DMS153 treated with DMSO at 0.1 percent for 48 hours (cell line): ENCODE results near the gene STRN3.
"Not testable (repeated sequence)": the region's sequence is repeated elsewhere in the genome, so short reads cannot be mapped to it uniquely, and the experiment has no call there.

Source experiments
- DNase-seq: peaks from one replicate; lab custom pipeline; 2025; ENCODE audit not compliant: unreplicated experiment; lab: John Stamatoyannopoulos, UW

STRN3 gene

DNA sequence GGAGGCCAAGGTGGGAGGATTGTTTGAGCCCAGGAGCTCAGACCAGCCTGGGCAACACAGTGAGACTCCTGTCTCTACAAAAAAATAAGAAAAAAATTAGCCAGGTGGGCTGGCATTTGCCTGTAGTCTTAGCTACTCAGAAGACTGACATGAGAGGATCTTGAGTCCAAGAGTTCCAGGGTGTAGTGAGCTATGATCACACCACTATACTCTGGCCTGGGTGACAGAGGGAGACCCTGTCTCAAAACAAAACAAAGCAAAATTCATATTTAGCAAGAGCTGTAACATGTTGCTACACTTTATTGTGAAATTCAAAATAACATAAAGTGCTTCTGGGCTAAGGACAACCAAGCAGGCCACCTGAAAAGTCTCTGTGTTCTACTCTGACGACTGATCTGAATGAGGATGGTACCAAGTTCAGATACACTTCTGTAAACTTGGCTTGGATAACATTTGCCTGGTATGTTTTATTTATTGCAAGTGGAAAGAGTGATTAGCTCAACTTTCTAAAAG is 11.6 kb upstream of the STRN3 start:
- DNase-seq = no peak

DNA sequence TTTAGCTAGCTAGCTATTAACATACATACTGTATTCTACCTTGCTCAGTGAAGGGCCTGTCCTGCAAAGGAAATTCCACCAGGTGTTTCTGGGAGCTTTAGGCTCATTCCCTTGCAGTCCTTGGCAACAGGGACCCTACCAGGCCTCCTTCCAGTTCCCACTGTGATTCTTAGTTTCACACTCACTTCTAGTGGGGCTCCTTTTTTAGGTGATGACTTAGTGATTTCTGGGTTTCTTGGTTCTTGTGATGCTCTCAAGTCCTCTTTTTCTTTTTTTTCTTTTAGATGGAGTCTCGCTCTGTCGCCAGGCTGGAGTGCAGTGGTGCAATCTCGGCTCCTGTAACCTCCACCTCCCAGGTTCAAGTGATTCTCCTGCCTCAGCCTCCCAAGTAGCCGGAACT is 10.4 kb upstream of the STRN3 start:
- DNase-seq = no peak

DNA sequence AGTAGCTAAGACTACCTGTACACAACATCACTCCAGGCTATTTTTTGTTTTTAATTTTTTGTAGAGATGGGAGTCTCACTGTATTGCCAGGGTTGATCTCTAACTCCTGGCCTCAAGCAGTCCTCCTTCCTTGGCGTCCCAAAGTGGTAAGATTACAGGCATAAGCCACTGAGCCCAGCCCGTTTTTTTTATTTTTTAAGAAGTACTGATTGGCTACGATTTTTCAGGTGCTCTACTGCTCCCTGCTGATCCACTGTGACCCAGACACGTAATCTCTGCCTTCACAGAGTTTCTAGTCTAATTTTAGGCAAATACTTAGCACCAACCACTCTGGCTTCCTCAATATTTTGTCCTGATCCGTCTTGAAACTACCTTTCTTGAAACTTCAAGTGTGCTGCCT is 4.3 kb upstream of the STRN3 start:
- DNase-seq = no peak

DNA sequence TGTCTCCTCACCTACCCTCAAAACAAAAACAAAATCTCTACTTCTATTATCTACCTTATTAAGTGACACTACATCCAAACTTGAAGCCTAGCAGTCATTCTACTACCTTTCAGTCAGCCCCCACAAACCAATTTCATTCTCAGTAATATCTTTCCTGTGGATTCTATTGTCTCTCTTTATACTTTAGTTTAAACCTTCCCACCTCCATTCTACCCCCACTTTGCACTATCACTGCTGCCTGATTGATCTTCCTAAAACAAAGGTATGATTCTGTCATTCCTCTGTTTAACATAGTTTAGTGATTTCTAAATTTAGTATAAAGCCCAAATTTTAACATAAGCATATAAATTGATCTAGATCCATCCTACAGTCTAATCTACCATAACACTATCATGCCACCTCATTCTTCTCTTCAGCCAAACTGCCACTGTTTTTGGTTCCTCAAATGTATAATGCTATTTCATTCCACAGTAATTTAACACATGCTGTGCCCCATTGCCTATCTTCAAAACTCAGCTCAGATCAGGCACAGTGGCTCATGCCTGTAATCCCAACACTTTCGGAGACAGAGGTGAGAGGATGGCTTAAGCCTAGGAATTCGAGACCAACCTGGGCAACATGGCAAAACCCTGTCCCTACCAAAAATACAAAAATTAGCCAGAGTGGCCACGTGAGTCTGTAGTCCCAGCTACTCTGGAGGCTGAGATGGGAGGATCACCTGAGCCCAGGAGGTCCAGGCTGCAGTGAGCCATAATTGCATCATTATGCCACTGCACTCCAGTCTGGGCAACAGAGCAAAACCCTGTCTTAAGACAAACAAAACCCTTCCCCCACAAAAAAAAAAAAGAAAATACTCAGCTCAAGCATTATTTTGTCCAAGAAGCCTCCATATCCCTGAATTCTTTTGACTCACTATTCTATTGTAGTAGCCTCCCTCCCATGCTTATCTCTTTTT is 3.1 kb upstream of the STRN3 start:
- DNase-seq = no peak

DNA sequence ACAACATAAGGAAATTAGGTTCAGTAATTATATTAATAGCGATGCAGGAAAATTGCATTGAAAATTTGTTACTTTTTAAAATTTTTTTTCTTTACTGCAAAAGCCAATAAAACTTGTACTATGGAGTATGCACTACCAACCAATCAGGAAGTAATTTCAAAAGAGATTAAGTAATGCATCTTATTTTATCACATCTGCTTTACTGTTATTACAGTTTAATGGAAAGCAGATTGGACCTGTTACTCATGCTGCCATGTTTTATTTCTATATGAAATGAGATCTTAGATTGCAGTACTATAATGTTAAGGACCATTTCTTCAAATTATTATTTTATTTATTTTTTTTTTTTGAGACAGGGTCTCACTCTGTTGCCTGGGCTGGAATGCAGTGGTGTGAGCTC is 1.7 kb upstream of the STRN3 start:
- no peak for DNase-seq

DNA sequence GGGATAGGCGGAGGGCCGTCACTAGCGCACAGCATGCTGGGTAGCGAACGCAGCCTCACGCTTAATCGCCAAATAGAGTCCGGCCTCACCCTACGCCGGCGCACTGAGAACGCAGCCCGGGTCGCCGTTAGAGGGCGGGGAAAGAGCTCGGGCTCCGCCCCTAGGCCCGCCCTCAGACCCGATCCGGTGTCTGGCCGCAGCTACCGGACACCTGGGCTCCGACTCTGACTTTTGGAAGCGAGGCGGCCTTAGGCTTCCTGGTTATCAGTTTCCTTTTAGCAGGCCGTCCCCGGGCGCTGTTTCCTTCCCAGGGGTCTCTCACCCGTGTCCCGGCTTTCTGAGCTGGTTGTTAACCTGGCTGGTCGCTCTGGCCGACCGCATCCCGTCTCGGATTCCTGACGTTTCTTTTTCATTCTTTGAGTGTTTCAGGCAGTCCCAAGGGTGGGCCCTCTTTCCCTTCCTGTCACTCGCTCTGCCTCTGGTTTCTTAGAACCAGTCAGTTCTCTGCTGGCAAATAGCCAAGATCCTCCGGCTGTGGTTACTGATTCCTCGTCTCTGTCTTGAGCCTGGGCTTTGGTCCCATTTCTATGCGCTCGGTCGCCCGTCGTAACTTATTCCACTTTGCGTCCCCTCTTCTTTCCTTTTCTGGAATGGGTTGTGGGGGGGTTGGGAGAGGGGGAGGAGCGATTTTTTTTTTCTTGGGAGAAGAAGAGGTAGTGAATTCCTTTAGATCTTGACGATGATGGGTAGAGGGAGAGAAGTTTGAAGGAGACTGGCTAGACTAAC is 464 bp upstream of the STRN3 start:
- DNase-seq = peak; percentile 89

DNA sequence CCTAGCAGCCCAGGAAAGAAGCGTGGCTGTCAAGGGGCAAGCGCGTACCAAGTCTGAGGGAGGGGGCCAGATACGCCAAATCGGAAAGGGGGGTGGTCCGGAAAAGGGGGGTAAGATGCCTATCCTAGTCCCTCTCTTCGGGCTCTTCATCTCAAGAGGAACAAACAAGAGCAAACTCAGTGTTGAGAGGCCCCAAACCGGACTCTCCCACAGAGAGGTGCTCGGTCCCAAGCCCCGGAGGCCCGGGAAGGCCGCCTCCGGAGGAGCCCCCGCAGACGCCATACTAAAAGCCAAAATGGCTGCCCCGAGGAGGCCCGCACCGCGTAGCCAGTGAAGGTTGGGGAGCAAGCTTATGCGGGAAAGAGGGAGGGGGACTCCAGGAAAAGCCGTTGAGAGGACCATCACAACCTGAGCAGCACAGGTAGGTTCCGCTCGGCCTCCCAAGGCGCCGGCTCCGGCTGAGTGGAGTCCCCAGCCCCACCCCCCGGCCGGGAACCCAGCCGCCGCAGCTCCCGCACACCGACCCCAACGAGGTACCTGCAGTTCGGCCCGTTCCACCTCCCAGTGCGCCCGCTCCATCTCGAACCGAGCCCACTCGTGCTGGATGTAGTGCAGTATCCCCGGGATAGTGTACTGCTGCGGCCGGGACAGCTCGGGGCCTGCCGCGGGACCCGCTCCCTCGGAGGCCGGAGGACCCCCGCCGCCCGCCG is 657 bp downstream of the STRN3 start, which contains the start of gene AP4S1:
Gene AP4S1, plus strand, starts transcription at position 283 of the 710 bp plus-strand sequence. CDS start 40,548 bp downstream, outside the sequence.
- no peak for DNase-seq

DNA sequence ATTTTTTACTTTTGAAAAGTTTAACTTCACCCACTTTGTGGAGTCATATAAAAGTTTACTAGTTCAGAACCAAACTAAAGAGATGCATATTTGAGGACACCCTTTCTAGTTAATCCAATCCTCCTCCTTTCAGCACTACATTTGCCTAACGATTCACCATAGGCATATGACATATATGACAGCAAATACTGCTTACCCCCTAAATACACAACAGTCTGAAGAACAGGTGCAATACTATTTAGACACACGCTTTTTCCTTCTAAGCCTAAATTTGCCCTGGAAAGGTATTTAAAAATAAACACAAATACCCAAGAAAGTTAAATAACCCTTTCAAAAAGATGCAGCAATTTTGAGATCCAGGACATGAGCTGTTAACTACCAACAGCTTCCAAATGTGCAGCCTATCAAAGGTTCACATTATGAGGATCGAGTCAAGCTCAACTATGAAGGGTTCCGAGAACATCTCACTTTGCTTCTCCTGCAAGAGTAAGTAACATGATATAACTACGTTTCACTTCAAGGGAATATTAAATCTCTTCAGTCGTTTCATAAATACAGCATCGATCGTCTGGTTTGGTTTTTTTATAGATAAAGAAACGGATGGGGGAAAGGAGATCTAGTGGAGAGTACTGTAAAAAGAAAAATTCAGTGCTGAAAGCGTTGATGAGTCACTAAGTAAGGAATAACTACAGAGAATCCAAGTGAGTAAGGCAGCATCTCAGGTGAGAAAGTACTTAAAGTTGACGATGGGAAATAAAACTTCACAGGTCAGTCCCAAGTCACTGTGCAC is 1.4 kb downstream of the STRN3 start:
- DNase-seq = no peak

DNA sequence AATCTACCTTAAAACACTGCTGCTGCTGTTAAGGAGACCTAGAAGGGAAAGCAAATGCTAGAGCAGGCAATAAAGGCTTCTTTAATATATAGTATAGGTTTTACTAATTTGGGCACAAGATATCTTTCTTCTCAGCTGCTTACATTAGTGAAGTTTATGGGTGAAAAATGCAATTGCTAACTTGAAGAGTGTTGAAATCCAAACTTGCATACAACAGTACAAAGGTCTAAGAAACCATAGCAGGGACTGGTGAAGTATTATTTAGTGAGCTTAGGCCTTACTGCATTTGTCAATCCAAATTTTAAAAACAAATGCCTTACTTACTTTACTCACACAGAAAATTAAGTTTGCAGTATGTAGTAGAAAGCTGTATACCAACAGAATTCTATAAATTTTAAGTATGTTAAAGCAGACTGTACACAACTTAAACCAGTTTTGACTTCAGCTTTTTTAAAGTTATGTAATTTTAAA is 2.1 kb downstream of the STRN3 start:
- no peak for DNase-seq

DNA sequence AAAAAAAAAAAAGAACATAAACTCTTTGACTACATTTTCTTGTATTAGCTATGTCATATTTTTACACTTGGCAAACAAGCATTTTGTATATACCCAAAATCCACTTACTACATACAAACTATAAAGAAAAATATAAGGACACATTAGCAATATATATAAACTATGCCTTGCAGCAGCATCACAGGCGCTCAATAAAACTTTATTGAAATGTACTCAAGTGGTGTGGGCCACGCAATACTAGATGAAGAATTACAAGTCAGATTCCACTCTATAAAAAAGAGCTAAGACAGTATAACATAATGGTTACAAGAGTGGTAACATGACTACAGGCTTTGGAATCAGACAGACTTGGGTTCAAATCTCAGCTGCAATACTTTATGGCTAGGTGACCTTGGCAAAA is 3.8 kb downstream of the STRN3 start:
- no peak for DNase-seq

DNA sequence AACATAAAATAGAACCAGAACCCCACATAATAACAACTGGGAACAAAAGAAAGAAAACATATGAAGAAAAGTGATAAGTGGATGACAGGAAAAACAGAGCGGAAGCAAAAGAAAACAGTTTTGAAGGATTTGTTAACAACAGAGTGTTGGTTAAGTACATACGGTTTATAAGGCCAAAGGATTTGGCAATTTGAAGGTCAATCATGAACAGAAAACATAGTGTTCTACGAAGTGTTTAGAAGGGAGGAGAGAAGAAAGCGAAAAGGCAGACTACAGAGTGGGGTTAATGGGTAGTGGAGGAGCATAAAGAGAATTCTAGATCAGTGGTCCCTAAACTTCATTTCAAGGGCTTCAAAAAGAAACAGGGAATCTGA is 4.6 kb downstream of the STRN3 start:
- no peak for DNase-seq

DNA sequence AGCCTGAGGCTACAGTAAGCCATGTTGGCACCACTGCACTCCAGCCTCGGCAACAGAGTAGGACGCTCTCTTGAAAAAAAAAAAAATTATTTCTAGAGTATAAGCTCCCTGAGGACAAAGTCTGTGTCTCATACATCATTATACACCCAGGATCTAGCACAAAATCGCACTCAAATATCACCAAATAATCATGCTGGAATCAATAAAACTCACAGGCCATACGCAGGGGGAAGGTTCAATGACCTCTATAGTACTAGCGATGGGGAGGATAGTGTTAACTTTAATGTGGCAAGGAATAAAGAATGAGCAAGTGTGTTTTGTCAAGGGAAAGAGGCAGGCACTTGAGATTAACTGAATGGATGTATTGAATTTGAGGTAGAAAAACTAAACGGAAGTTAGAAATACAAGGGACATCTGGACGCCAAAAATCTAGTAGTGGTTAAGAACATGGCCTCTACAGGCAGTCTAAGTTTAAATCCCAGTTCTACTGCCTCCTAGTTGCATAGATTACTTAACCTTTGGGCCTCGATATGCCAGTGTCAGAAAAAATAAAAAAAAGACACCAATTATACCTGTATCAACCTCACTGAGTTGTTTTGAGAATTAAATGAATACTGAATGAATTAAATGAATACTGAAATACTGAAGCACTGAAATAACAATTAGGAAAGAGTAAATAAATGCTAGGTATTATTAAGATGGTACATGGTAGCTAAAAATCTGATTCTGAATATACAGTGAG is 5.2 kb downstream of the STRN3 start:
- DNase-seq = no peak

DNA sequence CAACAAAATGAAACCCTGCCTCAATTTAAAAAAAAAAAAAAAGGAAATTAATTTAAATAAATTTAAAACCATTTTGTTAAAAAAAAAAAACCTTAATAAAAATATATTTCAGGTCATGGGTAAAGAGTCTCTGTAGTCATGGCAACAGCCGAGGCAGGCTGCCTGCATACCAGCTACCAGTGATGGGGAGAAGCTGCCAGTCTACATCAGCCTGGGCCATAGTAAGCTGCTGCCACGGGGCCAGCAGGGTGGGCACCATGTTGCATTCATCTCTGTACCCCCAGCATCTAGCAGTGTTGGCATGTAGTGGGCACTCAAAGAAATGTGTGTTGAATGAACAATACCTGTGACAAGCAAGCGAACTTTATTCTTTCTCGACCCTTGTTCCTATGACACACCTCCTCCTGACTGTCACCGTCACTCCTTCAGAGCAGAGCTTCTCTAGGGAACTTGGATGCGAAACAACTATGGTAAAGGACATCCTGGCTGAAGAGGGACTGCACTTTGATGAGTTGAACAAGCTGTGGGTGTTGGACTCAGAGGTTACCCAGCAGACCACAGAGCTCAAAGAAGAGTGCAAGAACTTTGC is 8.0 kb downstream of the STRN3 start:
- DNase-seq = no peak

DNA sequence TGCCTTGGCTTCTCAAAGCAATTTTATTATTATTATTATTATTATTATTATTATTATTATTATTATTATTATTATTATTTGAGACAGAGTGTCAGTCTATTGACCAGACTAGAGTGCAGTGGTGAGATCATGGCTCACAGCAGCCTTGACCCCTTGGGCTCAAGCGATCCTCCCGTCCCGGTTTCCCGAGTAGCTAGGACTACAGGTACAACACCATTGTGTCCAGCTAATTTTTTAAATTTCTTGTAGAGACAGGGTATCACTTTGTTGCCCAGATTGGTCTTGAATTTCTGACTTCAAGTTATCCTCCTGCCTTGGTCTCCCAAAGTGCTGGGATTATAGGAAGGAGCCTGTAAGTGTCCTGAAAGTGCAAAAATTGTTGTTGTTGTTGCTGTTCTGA is 12.3 kb downstream of the STRN3 start:
- no peak for DNase-seq

DNA sequence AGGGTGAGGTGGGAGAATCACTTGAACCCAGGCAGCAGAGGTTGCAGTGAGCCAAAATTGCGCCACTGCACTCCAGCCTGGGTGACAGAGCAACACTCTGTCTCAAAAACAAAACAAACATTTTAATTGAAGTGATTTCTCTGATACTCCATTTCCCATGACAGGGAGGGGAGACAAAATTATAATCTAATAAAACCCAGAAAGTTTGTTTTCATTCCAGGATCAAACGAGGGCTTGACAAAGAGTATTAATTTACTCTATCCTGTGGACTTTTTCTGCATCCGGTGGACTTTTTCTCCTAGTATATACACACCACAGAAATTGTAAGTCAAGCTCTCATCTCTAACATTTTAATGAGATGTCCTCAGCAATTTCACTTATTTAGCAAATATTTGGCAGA is 15.2 kb downstream of the STRN3 start:
- DNase-seq = no peak

DNA sequence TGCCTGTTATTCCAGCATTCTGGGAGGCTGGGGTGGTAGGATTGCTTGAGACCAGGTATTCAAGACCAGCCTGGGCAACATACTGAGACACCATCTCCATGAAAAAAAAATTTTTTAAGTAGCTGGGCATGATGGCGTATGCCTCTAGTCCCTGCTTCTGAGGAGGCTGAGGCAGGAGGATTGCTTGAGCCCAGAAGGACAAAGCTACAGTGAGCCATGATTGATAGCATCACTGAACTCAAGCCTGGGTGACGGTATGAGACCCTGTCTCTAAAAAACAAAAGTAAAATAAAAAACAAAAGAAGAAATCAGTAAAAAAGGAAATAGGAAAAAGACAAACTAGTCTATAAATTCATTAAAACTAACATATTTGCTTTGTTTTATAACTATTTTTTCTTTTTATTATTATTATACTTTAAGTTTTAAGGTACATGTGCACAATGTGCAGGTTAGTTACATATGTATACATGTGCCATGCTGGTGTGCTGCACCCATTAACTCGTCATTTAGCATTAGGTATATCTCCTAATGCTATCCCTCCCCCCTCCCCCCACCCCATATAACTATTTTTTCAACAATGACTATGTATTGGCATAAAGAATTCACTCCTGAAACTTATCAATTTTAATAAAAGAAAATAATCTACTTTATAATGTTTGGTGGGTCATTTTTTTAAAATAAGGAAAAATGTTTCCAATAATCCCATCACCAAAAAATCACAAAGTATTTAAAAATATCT is 16.2 kb downstream of the STRN3 start:
- no peak for DNase-seq

DNA sequence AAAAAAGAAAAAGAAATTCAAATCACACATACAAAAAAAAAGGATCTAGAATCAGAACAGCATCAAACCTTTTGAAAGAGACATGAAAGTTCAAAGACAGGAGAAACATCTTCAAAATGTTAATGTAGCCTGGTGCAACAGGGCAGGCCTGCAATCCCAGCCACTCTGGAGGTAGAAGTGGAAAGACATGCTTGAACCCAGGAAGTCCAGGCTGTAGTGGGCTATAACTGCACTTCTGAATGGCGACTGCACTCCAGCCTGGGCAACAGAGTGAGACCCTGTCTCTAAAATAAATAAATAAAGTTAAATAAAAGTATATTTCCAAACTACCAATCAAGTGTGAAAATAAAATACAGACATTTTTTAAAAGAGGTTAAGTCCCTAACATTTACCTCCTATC is 19.5 kb downstream of the STRN3 start:
- no peak for DNase-seq

DNA sequence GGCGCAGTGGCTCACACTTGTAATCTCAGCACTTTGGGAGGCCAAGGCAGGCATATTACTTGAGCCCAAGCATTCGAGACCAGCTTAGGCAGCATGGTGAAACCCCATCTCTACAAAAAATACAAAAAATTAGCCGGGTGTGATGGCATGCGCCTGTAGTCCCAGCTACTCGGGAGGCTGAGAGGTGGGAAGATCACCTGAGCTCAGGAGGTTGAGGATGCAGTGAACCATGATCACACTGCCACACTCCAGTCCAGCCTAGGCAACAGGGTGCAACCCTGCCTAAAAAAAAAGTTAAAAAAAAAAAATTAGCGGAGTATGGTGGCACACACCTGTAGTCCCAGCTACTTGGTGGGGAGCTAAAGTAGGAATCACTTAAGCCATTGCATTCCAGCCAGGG is 22.2 kb downstream of the STRN3 start:
- not testable (repeated sequence) for DNase-seq

DNA sequence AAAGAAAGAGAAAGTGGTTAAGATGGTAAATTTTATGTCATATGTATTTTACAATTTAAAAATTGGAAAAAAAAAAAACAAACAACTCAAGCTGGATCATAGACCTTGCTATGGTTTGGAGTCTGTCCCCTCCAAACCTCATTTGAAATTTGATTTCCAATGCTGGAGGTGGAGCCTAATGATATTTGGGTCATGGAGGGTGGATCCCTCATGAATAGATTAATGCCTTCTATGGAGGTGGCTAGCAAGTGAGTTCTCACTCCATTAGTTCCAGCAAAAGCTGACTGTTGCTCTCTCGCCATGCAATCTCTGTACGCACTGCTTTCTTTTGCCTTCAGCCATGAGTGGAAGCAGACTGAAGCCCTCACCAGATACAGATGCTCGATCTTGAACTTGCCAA is 22.9 kb downstream of the STRN3 start:
- no peak for DNase-seq
